ENCODE data around the gene LEFTY1.

GRCh38 chr1:225937048-225937968, 48.4 kb upstream of the LEFTY1 start:
- TF ChIP-seq EP300 (conservative IDR thresholded peaks at IDR 0.05; ENCODE audit: poor library complexity, severe bottlenecking) (no peak), EZH2 (IDR thresholded peaks at IDR 0.05; ENCODE audit: borderline replicate concordance, insufficient read depth, low read length, poor library complexity, severe bottlenecking) (no peak), TAF1 (IDR thresholded peaks at IDR 0.05; ENCODE audit: low read depth) (no peak), RAD21 (conservative IDR thresholded peaks at IDR 0.05) (no peak), POLR2AphosphoS5 (IDR thresholded peaks at IDR 0.05) (no peak), SMC3 (conservative IDR thresholded peaks at IDR 0.05; ENCODE audit: poor library complexity) (no peak), MXI1 (conservative IDR thresholded peaks at IDR 0.05; ENCODE audit: poor library complexity, severe bottlenecking) (no peak)
- TF ChIP-seq, protein P1, sequence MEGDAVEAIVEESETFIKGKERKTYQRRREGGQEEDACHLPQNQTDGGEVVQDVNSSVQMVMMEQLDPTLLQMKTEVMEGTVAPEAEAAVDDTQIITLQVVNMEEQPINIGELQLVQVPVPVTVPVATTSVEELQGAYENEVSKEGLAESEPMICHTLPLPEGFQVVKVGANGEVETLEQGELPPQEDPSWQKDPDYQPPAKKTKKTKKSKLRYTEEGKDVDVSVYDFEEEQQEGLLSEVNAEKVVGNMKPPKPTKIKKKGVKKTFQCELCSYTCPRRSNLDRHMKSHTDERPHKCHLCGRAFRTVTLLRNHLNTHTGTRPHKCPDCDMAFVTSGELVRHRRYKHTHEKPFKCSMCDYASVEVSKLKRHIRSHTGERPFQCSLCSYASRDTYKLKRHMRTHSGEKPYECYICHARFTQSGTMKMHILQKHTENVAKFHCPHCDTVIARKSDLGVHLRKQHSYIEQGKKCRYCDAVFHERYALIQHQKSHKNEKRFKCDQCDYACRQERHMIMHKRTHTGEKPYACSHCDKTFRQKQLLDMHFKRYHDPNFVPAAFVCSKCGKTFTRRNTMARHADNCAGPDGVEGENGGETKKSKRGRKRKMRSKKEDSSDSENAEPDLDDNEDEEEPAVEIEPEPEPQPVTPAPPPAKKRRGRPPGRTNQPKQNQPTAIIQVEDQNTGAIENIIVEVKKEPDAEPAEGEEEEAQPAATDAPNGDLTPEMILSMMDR (IDR thresholded peaks at IDR 0.05; ENCODE audit: poor library complexity, severe bottlenecking), result no peak
